ENCODE measurements around the gene PGM2.
"Not testable (repeated sequence)": the region's sequence is repeated elsewhere in the genome, so short reads cannot be mapped to it uniquely, and the experiment has no call there.

Gene PGM2

GRCh38 chr4:37816719-37817118 is 9.8 kb upstream of the PGM2 start:
- in situ Hi-C loops (cut with HindIII; ENCODE audit: low sequenced_read_pairs), result no loop called here

GRCh38 chr4:37818752-37819151 is 7.7 kb upstream of the PGM2 start:
- in situ Hi-C loops (cut with HindIII; ENCODE audit: low sequenced_read_pairs), result no loop called here

- in situ Hi-C loops (cut with HindIII; ENCODE audit: low sequenced_read_pairs), result not testable (repeated sequence)
Measured at GRCh38 chr4:37820458-37820857, 6.0 kb upstream of the PGM2 start.

GRCh38 chr4:37821953-37822605 is 4.4 kb upstream of the PGM2 start:
- in situ Hi-C loops (cut with HindIII; ENCODE audit: low sequenced_read_pairs), result no loop called here

GRCh38 chr4:37825501-37825900 is 985 bp upstream of the PGM2 start:
- in situ Hi-C loops (cut with HindIII; ENCODE audit: low sequenced_read_pairs), result not testable (repeated sequence)

GRCh38 chr4:37825968-37826294 is 555 bp upstream of the PGM2 start:
- in situ Hi-C loops (cut with HindIII; ENCODE audit: low sequenced_read_pairs), result no loop called here

GRCh38 chr4:37827030-37827685 is 672 bp downstream of the PGM2 start:
- in situ Hi-C loops (cut with HindIII; ENCODE audit: low sequenced_read_pairs), result no loop called here

- in situ Hi-C loops (cut with HindIII; ENCODE audit: low sequenced_read_pairs), result no loop called here
Measured at GRCh38 chr4:37827802-37828321, 1.4 kb downstream of the PGM2 start.

GRCh38 chr4:37828843-37829242 is 2.4 kb downstream of the PGM2 start:
- in situ Hi-C loops (cut with HindIII; ENCODE audit: low sequenced_read_pairs), result no loop called here

GRCh38 chr4:37830640-37831039 is 4.2 kb downstream of the PGM2 start:
- in situ Hi-C loops (cut with HindIII; ENCODE audit: low sequenced_read_pairs), result no loop called here

GRCh38 chr4:37835031-37835430 is 8.5 kb downstream of the PGM2 start:
- in situ Hi-C loops (cut with HindIII; ENCODE audit: low sequenced_read_pairs), result no loop called here

GRCh38 chr4:37835806-37836205 is 9.3 kb downstream of the PGM2 start:
- in situ Hi-C loops (cut with HindIII; ENCODE audit: low sequenced_read_pairs), result no loop called here

GRCh38 chr4:37836274-37836673 is 9.8 kb downstream of the PGM2 start:
- in situ Hi-C loops (cut with HindIII; ENCODE audit: low sequenced_read_pairs), result no loop called here

GRCh38 chr4:37836838-37837440 is 10.5 kb downstream of the PGM2 start:
- in situ Hi-C loops (cut with HindIII; ENCODE audit: low sequenced_read_pairs), result no loop called here

GRCh38 chr4:37837446-37837845 is 11.0 kb downstream of the PGM2 start:
- in situ Hi-C loops (cut with HindIII; ENCODE audit: low sequenced_read_pairs), result no loop called here

- in situ Hi-C loops (cut with HindIII; ENCODE audit: low sequenced_read_pairs), result no loop called here
Measured at GRCh38 chr4:37839426-37839825, 12.9 kb downstream of the PGM2 start.

- in situ Hi-C loops (cut with HindIII; ENCODE audit: low sequenced_read_pairs), result no loop called here
Measured at GRCh38 chr4:37844204-37844603, 17.7 kb downstream of the PGM2 start.

GRCh38 chr4:37845201-37845600 is 18.7 kb downstream of the PGM2 start:
- in situ Hi-C loops (cut with HindIII; ENCODE audit: low sequenced_read_pairs), result no loop called here

GRCh38 chr4:37847311-37847884 is 20.9 kb downstream of the PGM2 start:
- in situ Hi-C loops (cut with HindIII; ENCODE audit: low sequenced_read_pairs), result no loop called here

- in situ Hi-C loops (cut with HindIII; ENCODE audit: low sequenced_read_pairs), result no loop called here
Measured at GRCh38 chr4:37852376-37852775, 25.9 kb downstream of the PGM2 start.

- in situ Hi-C loops (cut with HindIII; ENCODE audit: low sequenced_read_pairs), result no loop called here
Measured at GRCh38 chr4:37858112-37858511, 31.6 kb downstream of the PGM2 start.

GRCh38 chr4:37858872-37859271 is 32.4 kb downstream of the PGM2 start:
- in situ Hi-C loops (cut with HindIII; ENCODE audit: low sequenced_read_pairs), result no loop called here
